Astrocyte (in vitro differentiated cells and primary cell): ENCODE measurements around the gene LALBA. TPM values are rescaled to one million over a fixed set of nuclear protein-coding genes. Genes with fewer than 3 reads are reported as not detected.

Experiments used
- DNase-seq: peaks from one replicate; pipeline ENCODE4 v3.0.0-alpha.2; 2010; ENCODE audit warnings: low read depth
- FAIRE-seq: peaks from 2 replicates; lab custom pipeline; 2011; peaks lifted over from hg19 to GRCh38; lab: Jason Lieb, UNC
- H2AFZ ChIP-seq: 2 replicates; pipeline ENCODE4 v1.6.0; 2012; ENCODE audit warnings: low read depth, low read length, inconsistent platforms
- H3K27ac ChIP-seq: 2 replicates; pipeline ENCODE4 v1.5.1; 2011; ENCODE audit warnings: low read depth, low read length, inconsistent platforms
- H3K27me3 ChIP-seq: 2 replicates; pipeline ENCODE4 v1.6.0; 2011; ENCODE audit warnings: low read length, inconsistent platforms; ENCODE audit not compliant: insufficient read depth
- H3K36me3 ChIP-seq: 2 replicates; pipeline ENCODE4 v1.5.1; 2011; ENCODE audit warnings: low read length, inconsistent platforms; ENCODE audit not compliant: insufficient read depth
- H3K4me1 ChIP-seq: 2 replicates; pipeline ENCODE4 v1.5.1; 2011; ENCODE audit warnings: low read length, inconsistent platforms; ENCODE audit not compliant: insufficient read depth
- H3K4me2 ChIP-seq: 2 replicates; pipeline ENCODE4 v1.6.0; 2012; ENCODE audit warnings: low read length, inconsistent platforms
- H3K4me3 ChIP-seq: 2 replicates; pipeline ENCODE4 v1.5.1; 2011; ENCODE audit warnings: low read depth, mild to moderate bottlenecking, low read length, inconsistent platforms; ENCODE audit not compliant: insufficient read depth
- H3K79me2 ChIP-seq: 2 replicates; pipeline ENCODE4 v1.6.0; 2012; ENCODE audit warnings: mild to moderate bottlenecking, low read length, inconsistent platforms; ENCODE audit not compliant: insufficient read depth
- H3K9ac ChIP-seq: 2 replicates; pipeline ENCODE4 v1.6.0; 2012; ENCODE audit warnings: mild to moderate bottlenecking, low read length, inconsistent platforms
- H3K9me3 ChIP-seq: 2 replicates; pipeline ENCODE4 v1.5.1; 2012; ENCODE audit warnings: low read depth, mild to moderate bottlenecking, low read length, inconsistent platforms; ENCODE audit not compliant: insufficient read depth
- H4K20me1 ChIP-seq: 2 replicates; pipeline ENCODE4 v1.6.0; 2012; ENCODE audit warnings: low read length, inconsistent platforms; ENCODE audit not compliant: insufficient read depth
- H3K27ac Mint-ChIP-seq: one replicate; pipeline ENCODE4 v1.8.0; 2021; ENCODE audit warnings: mild to moderate bottlenecking, mixed read lengths; ENCODE audit not compliant: unreplicated experiment
- H3K27me3 Mint-ChIP-seq: one replicate; pipeline ENCODE4 v1.8.0; 2021; ENCODE audit warnings: low read depth, mixed read lengths; ENCODE audit not compliant: unreplicated experiment
- H3K36me3 Mint-ChIP-seq: one replicate; pipeline ENCODE4 v1.8.0; 2021; ENCODE audit warnings: low read depth, mixed read lengths; ENCODE audit not compliant: unreplicated experiment
- H3K4me1 Mint-ChIP-seq: one replicate; pipeline ENCODE4 v1.8.0; 2021; ENCODE audit warnings: low read depth, mixed read lengths; ENCODE audit not compliant: unreplicated experiment
- H3K4me3 Mint-ChIP-seq: one replicate; pipeline ENCODE4 v1.8.0; 2021; ENCODE audit warnings: mild to moderate bottlenecking, moderate library complexity, mixed read lengths; ENCODE audit not compliant: unreplicated experiment
- H3K9me3 Mint-ChIP-seq: one replicate; pipeline ENCODE4 v1.8.0; 2021; ENCODE audit warnings: mild to moderate bottlenecking, mixed read lengths; ENCODE audit not compliant: unreplicated experiment
- EZH2 ChIP-seq: IDR thresholded peaks from 2 replicates; pipeline ENCODE4 v1.6.1; 2012; ENCODE audit warnings: mild to moderate bottlenecking, low read length, inconsistent platforms; ENCODE audit not compliant: insufficient read depth
- total RNA-seq: library from RNA; stranded (reverse); gene quantifications from 2 replicates; pipeline ENCODE4 v1.2.1, GENCODE V29; 2021
- TF ChIP-seq, protein P1 (sequence below): IDR thresholded peaks from 2 replicates; pipeline ENCODE4 v1.5.1; 2011; ENCODE audit warnings: low read depth, mild to moderate bottlenecking, inconsistent platforms, low read length, moderate library complexity; ENCODE audit not compliant: insufficient read depth

The LALBA gene
- total RNA-seq, 1 donor from 2014 or later: not detected

DNA sequence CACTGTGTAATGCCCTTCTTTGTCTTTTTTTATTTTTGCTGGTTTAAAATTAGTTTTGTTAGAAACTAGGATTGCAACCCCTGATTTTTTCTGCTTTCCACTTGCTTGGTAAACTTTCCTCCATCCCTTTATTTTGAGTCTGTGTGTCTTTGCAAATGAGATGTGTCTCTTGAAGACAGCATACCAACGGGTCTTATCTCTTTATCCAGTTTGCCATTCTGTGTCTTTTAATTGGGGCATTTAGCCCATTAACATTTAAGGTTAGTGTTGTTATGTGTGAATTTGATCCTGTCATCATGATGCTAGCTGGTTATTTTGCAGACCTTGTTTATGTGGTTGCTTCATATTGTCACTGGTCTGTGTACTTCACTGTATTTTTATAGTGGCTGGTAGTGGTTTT, 43.5 kb upstream of the LALBA start:
- Histone ChIP-seq H3K4me1 (no peaks in the 10 kb centered on the region), H3K4me3 (no peak overlapping the region), H3K27ac (no peak overlapping the region), H3K79me2 (no peaks in the 10 kb centered on the region), H3K4me2 (no peak overlapping the region), H2AFZ (no peak overlapping the region), H3K9me3 (no peaks in the 10 kb centered on the region), H4K20me1 (no peaks in the 10 kb centered on the region), H3K36me3 (no peaks in the 10 kb centered on the region), H3K9ac (no peak overlapping the region), H3K27me3 (peaks cover 2% of the 10 kb centered on the region)
- FAIRE-seq (no peak), DNase-seq (no peak)
- Mint-ChIP-seq H3K4me3 (no peak overlapping the region), H3K27me3 (no peaks in the 10 kb centered on the region), H3K27ac (no peak overlapping the region), H3K36me3 (peaks cover 2% of the 10 kb centered on the region), H3K4me1 (no peaks in the 10 kb centered on the region), H3K9me3 (peaks cover 29% of the 10 kb centered on the region)
- TF ChIP-seq EZH2: no peak
- TF ChIP-seq, protein P1, sequence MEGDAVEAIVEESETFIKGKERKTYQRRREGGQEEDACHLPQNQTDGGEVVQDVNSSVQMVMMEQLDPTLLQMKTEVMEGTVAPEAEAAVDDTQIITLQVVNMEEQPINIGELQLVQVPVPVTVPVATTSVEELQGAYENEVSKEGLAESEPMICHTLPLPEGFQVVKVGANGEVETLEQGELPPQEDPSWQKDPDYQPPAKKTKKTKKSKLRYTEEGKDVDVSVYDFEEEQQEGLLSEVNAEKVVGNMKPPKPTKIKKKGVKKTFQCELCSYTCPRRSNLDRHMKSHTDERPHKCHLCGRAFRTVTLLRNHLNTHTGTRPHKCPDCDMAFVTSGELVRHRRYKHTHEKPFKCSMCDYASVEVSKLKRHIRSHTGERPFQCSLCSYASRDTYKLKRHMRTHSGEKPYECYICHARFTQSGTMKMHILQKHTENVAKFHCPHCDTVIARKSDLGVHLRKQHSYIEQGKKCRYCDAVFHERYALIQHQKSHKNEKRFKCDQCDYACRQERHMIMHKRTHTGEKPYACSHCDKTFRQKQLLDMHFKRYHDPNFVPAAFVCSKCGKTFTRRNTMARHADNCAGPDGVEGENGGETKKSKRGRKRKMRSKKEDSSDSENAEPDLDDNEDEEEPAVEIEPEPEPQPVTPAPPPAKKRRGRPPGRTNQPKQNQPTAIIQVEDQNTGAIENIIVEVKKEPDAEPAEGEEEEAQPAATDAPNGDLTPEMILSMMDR: no peak

GRCh38 chr12:48602192-48602989, 32.5 kb upstream of the LALBA start:
- Histone ChIP-seq H3K4me3 (no peak overlapping the region), H3K27ac (no peak overlapping the region), H3K4me2 (no peak overlapping the region), H2AFZ (no peak overlapping the region), H3K9ac (no peak overlapping the region), H3K9me3 (no peaks in the 10 kb centered on the region), H4K20me1 (no peaks in the 10 kb centered on the region), H3K36me3 (no peaks in the 10 kb centered on the region), H3K4me1 (no peaks in the 10 kb centered on the region), H3K27me3 (no peaks in the 10 kb centered on the region), H3K79me2 (no peaks in the 10 kb centered on the region)
- TF ChIP-seq, protein P1: no peak
- TF ChIP-seq EZH2: no peak
- Mint-ChIP-seq H3K4me1 (peaks cover 10% of the 10 kb centered on the region), H3K4me3 (no peak overlapping the region), H3K27me3 (no peaks in the 10 kb centered on the region), H3K27ac (no peak overlapping the region), H3K9me3 (peaks cover 20% of the 10 kb centered on the region), H3K36me3 (peaks cover 2% of the 10 kb centered on the region)
- FAIRE-seq (no peak), DNase-seq (no peak)
